K562 (cell line): Measurements from ENCODE around the gene ABHD5. TPM values are rescaled to one million over a fixed set of nuclear protein-coding genes. Genes with fewer than 3 reads are reported as not detected.

Source experiments
- ARID2 ChIP-seq: fragments of 450-650 bp; IDR thresholded peaks from 2 replicates; pipeline ENCODE4 v1.6.1; 2017; ENCODE audit warnings: antibody characterized with exemption, mild to moderate bottlenecking
- ARID3A ChIP-seq: IDR thresholded peaks from 2 replicates; pipeline ENCODE4 v1.6.1; 2012; ENCODE audit warnings: low read depth, low read length, improper control_type of control experiment, borderline replicate concordance
- BACH1 ChIP-seq: fragments of 200-800 bp; sonication (Bioruptor generic); IDR thresholded peaks from 2 replicates; pipeline ENCODE4 v1.6.1; 2016; ENCODE audit warnings: missing genetic modification characterization, missing compliant biosample characterization
- CTBP1 ChIP-seq: fragments of 450-650 bp; IDR thresholded peaks from 2 replicates; pipeline ENCODE4 v1.6.1; 2016; ENCODE audit warnings: borderline replicate concordance
- E2F8 ChIP-seq: fragments of 450-650 bp; IDR thresholded peaks from 2 replicates; pipeline ENCODE4 v1.7.1; 2018; ENCODE audit warnings: mild to moderate bottlenecking, low read depth; ENCODE audit not compliant: partially characterized antibody
- EP300 ChIP-seq: IDR thresholded peaks from 2 replicates; pipeline ENCODE4 v1.6.1; 2012; ENCODE audit warnings: low read length, improper control_type of control experiment
- EZH2 ChIP-seq: IDR thresholded peaks from 2 replicates; pipeline ENCODE4 v1.6.1; 2012; ENCODE audit warnings: low read depth, mild to moderate bottlenecking, inconsistent platforms, low read length, borderline replicate concordance
- FOXA3 ChIP-seq, 2 experiments: fragments of 450-650 bp in 1 of 2; sonication (generic) in 1 of 2; formaldehyde crosslinking; IDR thresholded peaks in 1 of 2; conservative IDR thresholded peaks in 1 of 2; 2 replicates each; pipeline versions ENCODE4 v1.4.0 to v1.8.0; 2020 to 2022; ENCODE audit warnings: mild to moderate bottlenecking in 2 of 2, missing genetic modification reagents in 1 of 2
- FOXP4 ChIP-seq: sonication (generic); formaldehyde crosslinking; IDR thresholded peaks from 2 replicates; pipeline ENCODE4 v1.8.0; 2022; ENCODE audit warnings: mild to moderate bottlenecking, missing genetic modification reagents, borderline replicate concordance
- HMG20A ChIP-seq: fragments of 450-650 bp; formaldehyde crosslinking; conservative IDR thresholded peaks from 2 replicates; pipeline ENCODE4 v1.4.0; 2020; ENCODE audit warnings: mild to moderate bottlenecking, mixed read lengths
- MAFG ChIP-seq: fragments of 450-650 bp; conservative IDR thresholded peaks from 2 replicates; pipeline ENCODE4 v1.6.1; 2016; ENCODE audit warnings: missing genetic modification characterization, missing compliant biosample characterization
- NR2F6 ChIP-seq: fragments of 450-650 bp; formaldehyde crosslinking; IDR thresholded peaks from 2 replicates; pipeline ENCODE4 v1.4.0; 2020; ENCODE audit warnings: mild to moderate bottlenecking
- PTBP1 ChIP-seq: fragments of 200-400 bp; formaldehyde crosslinking; IDR thresholded peaks from 2 replicates; pipeline ENCODE4 v1.6.1; 2017; ENCODE audit warnings: low read depth, low read length
- RB1 ChIP-seq: fragments of 450-650 bp; IDR thresholded peaks from 2 replicates; pipeline ENCODE4 v1.6.1; 2017; ENCODE audit warnings: low read depth, mild to moderate bottlenecking
- SMAD2 ChIP-seq: fragments of 150-350 bp; IDR thresholded peaks from 2 replicates; pipeline ENCODE4 v1.6.1; 2014; ENCODE audit warnings: low read depth, mild to moderate bottlenecking, low read length
- TARDBP ChIP-seq: fragments of 450-650 bp; IDR thresholded peaks from 2 replicates; pipeline ENCODE4 v1.6.1; 2016
- ZBTB2 ChIP-seq: fragments of 450-650 bp; IDR thresholded peaks from 2 replicates; pipeline ENCODE4 v1.6.1; 2016; ENCODE audit warnings: antibody characterized with exemption
- polyA plus RNA-seq, 8 experiments: library from polyadenylated mRNA; depleted of rRNA in 4 of 8; stranded (reverse) in 5 of 8; unstranded in 3 of 8; fragments of >200 nt; fragmentation: Nextera tagmentation in 2 of 8; fragmentation: Illumina TruSeq in 1 of 8; extraction: Ambion mirVana in 2 of 8; extraction: Trizol in 1 of 8; gene quantifications; 2 replicates each; pipeline versions ENCODE4 v1.2.1 to v1.2.3, GENCODE V29; 2011 to 2014; ENCODE audit warnings: inconsistent platforms in 1 of 8, missing spikeins in 1 of 8
- total RNA-seq, 7 experiments: library from RNA; depleted of rRNA in 6 of 7; stranded (reverse); fragments of >200 nt in 6 of 7; fragmentation: Illumina TruSeq in 2 of 7; extraction: Trizol in 2 of 7; gene quantifications; 2 replicates each; pipeline versions ENCODE4 v1.2.1 to v1.2.3, GENCODE V29; 2011 to 2021; ENCODE audit warnings: low replicate concordance in 1 of 7
- TF ChIP-seq, protein P1 (sequence below): sonication (generic); formaldehyde crosslinking; IDR thresholded peaks from 2 replicates; pipeline ENCODE4 v1.8.1; 2022; ENCODE audit warnings: missing genetic modification reagents

The ABHD5 gene
- total and polyA plus RNA-seq, 9 of the 15 experiments (the other 6 are each of a cell fraction or from before 2014, with no cell fraction given): 27.8 to 61.7 (median 39.9) TPM

GRCh38 chr3:43686700-43687498 is 3.8 kb upstream of the ABHD5 start (continued):
- TF ChIP-seq ARID3A (peak; percentile 98), SMAD2 (no peak), FOXA3 (CRISPR knock-in tag; conservative IDR thresholded peaks at IDR 0.05 in 1 of 2, IDR thresholded peaks at IDR 0.05 in 1 of 2) (0 out of 4 replicates have a peak, but pooled peaks of 1 of the 2 experiments have one; percentile 57), NR2F6 (CRISPR knock-in tag) (no peak), BACH1 (tag) (no peak; the same call in none of the 2 replicates), EZH2 (no peak), ARID2 (no peak), HMG20A (no peak), RB1 (no peak), ZBTB2 (peak; percentile 67; the same call in 1 of the 2 replicates), MAFG (tag) (peak; percentile 26; the same call in 1 of the 2 replicates), EP300 (peak; percentile 93), FOXP4 (CRISPR knock-in tag) (no peak), TARDBP (peak; percentile 75; the same call in 1 of the 2 replicates), PTBP1 (no peak), CTBP1 (no peak), E2F8 (peak; percentile 77)
- TF ChIP-seq, protein P1, sequence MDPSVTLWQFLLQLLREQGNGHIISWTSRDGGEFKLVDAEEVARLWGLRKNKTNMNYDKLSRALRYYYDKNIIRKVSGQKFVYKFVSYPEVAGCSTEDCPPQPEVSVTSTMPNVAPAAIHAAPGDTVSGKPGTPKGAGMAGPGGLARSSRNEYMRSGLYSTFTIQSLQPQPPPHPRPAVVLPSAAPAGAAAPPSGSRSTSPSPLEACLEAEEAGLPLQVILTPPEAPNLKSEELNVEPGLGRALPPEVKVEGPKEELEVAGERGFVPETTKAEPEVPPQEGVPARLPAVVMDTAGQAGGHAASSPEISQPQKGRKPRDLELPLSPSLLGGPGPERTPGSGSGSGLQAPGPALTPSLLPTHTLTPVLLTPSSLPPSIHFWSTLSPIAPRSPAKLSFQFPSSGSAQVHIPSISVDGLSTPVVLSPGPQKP (CRISPR knock-in tag): no peak
